Mesenchymal stem cell (in vitro differentiated cells and primary cell): ENCODE data around the gene STRBP.

Experiments used
- DNase-seq: peaks from one replicate; pipeline ENCODE4 v3.0.0-alpha.2; 2013
- H2AFZ ChIP-seq: one replicate; pipeline ENCODE4 v1.6.1; 2013; ENCODE audit warnings: low read depth, mild to moderate bottlenecking, control low read depth, inconsistent platforms, low read length, moderate library complexity
- H2AK5ac ChIP-seq: 2 replicates; pipeline ENCODE4 v1.6.1; 2013; ENCODE audit warnings: low read length, moderate library complexity, mild to moderate bottlenecking, inconsistent platforms; ENCODE audit not compliant: severe bottlenecking
- H2BK120ac ChIP-seq: one replicate; pipeline ENCODE4 v1.6.1; 2013; ENCODE audit warnings: low read depth, mild to moderate bottlenecking, inconsistent platforms, low read length, moderate library complexity
- H2BK12ac ChIP-seq, 2 experiments: one replicate each; pipeline ENCODE4 v1.6.1; 2013; ENCODE audit warnings: inconsistent platforms in 2 of 2, low read length in 2 of 2, mild to moderate bottlenecking in 2 of 2, moderate library complexity in 2 of 2, control low read depth in 1 of 2
- H2BK15ac ChIP-seq: one replicate; pipeline ENCODE4 v1.6.1; 2013; ENCODE audit warnings: mild to moderate bottlenecking, low read depth, inconsistent platforms; ENCODE audit not compliant: poor library complexity, severe bottlenecking
- H2BK5ac ChIP-seq: 2 replicates; pipeline ENCODE4 v1.6.1; 2013; ENCODE audit warnings: low read depth, mild to moderate bottlenecking, low read length, control low read depth, inconsistent platforms; ENCODE audit not compliant: poor library complexity, severe bottlenecking
- H3K14ac ChIP-seq, 2 experiments: one replicate each; pipeline ENCODE4 v1.6.1; 2013; ENCODE audit warnings: inconsistent platforms in 2 of 2, low read length in 2 of 2, control low read depth in 1 of 2, mild to moderate bottlenecking in 1 of 2, moderate library complexity in 1 of 2
- H3K18ac ChIP-seq, 2 experiments: one replicate each; pipeline ENCODE4 v1.6.1; 2013; ENCODE audit warnings: inconsistent platforms in 2 of 2, low read length in 2 of 2, control low read depth in 1 of 2, low read depth in 1 of 2, mild to moderate bottlenecking in 1 of 2
- H3K23ac ChIP-seq, 2 experiments: one replicate each; pipeline ENCODE4 v1.6.1; 2013; ENCODE audit warnings: inconsistent platforms in 2 of 2, low read length in 2 of 2, mild to moderate bottlenecking in 2 of 2, moderate library complexity in 2 of 2, control low read depth in 1 of 2
- H3K27ac ChIP-seq: 2 replicates; pipeline ENCODE4 v1.5.1; 2013; ENCODE audit warnings: mild to moderate bottlenecking, moderate library complexity, low read length, control low read depth, inconsistent platforms; ENCODE audit not compliant: poor library complexity, severe bottlenecking
- H3K27me3 ChIP-seq, 2 experiments: 2 replicates each; pipeline versions ENCODE4 v1.6.1 to v1.7.0; 2013; ENCODE audit warnings: low read length in 2 of 2, mild to moderate bottlenecking in 2 of 2, moderate library complexity in 2 of 2, control low read depth in 1 of 2, inconsistent platforms in 1 of 2; ENCODE audit not compliant: control insufficient read depth in 1 of 2, insufficient read depth in 1 of 2
- H3K36me3 ChIP-seq, 2 experiments: 2 replicates each; pipeline versions ENCODE4 v1.6.1 to v1.7.0; 2013; ENCODE audit warnings: low read length in 2 of 2, control low read depth in 1 of 2, inconsistent platforms in 1 of 2, low read depth in 1 of 2, mild to moderate bottlenecking in 1 of 2; ENCODE audit not compliant: insufficient read depth in 2 of 2, control insufficient read depth in 1 of 2
- H3K4ac ChIP-seq, 2 experiments: one replicate each; pipeline ENCODE4 v1.6.1; 2013; ENCODE audit warnings: inconsistent platforms in 2 of 2, low read length in 2 of 2, mild to moderate bottlenecking in 2 of 2, moderate library complexity in 2 of 2, control low read depth in 1 of 2, low read depth in 1 of 2
- H3K4me1 ChIP-seq: 2 replicates; pipeline ENCODE4 v1.6.1; 2013; ENCODE audit warnings: low read depth, low read length, control low read depth; ENCODE audit not compliant: control insufficient read depth, insufficient read depth
- H3K4me2 ChIP-seq: 2 replicates; pipeline ENCODE4 v1.6.1; 2013; ENCODE audit warnings: low read length, mild to moderate bottlenecking, inconsistent platforms; ENCODE audit not compliant: poor library complexity, severe bottlenecking
- H3K4me3 ChIP-seq, 2 experiments: 2 replicates each; pipeline versions ENCODE4 v1.5.1 to v1.7.0; 2013; ENCODE audit warnings: low read length in 2 of 2, mild to moderate bottlenecking in 2 of 2, control low read depth in 1 of 2, low read depth in 1 of 2; ENCODE audit not compliant: insufficient read depth in 1 of 2
- H3K79me1 ChIP-seq: replicated peaks from 2 replicates; pipeline ENCODE4 v1.6.1; 2013; ENCODE audit warnings: mild to moderate bottlenecking, control low read depth, low read length, inconsistent platforms; ENCODE audit not compliant: poor library complexity, severe bottlenecking
- H3K9ac ChIP-seq: 2 replicates; pipeline ENCODE4 v1.7.0; 2013; ENCODE audit warnings: mild to moderate bottlenecking, low read length, moderate library complexity
- H3K9me3 ChIP-seq: 2 replicates; pipeline ENCODE4 v1.7.0; 2013; ENCODE audit warnings: mild to moderate bottlenecking, low read length; ENCODE audit not compliant: control insufficient read depth
- H4K8ac ChIP-seq: one replicate; pipeline ENCODE4 v1.6.1; 2013; ENCODE audit warnings: inconsistent platforms, mild to moderate bottlenecking, low read length, moderate library complexity
- H4K91ac ChIP-seq: one replicate; pipeline ENCODE4 v1.6.1; 2013; ENCODE audit warnings: mild to moderate bottlenecking, low read length, inconsistent platforms
- WGBS: methylation state at CpG from one replicate; pipeline ENCODE4 v1.1.7; 2013; ENCODE audit warnings: mixed read lengths; 5-methylcytosine and 5-hydroxymethylcytosine counted together

Gene STRBP

GRCh38 chr9:123072407-123072995 lies 195.9 kb downstream of the STRBP start:
- 87% methylated on average over 2 of the region's 2 CpGs for WGBS
- Histone ChIP-seq H3K9ac (no peak overlapping the region), H2BK120ac (no peak overlapping the region), H3K36me3 (peaks cover 0 to 64% of the 10 kb centered on the region in 2 experiments), H2BK15ac (no peak overlapping the region), H3K4me2 (no peak overlapping the region), H3K23ac (no peak overlapping the region), H2AFZ (no peak overlapping the region), H2BK5ac (no peak overlapping the region), H2BK12ac (no peak overlapping the region), H3K4me1 (peaks cover 1% of the 10 kb centered on the region), H3K9me3 (no peaks in the 10 kb centered on the region), H3K4ac (no peak overlapping the region), H3K79me1 (peaks cover 7% of the 10 kb centered on the region), H2AK5ac (no peak overlapping the region), H3K27ac (no peak overlapping the region), H3K14ac (no peak overlapping the region), H4K91ac (no peak overlapping the region), H3K18ac (no peak overlapping the region), H4K8ac (no peak overlapping the region), H3K4me3 (no peak overlapping the region), H3K27me3 (no peaks in the 10 kb centered on the region)
- no peak for DNase-seq
